Right atrium auricular region (tissue), 2 donors: ENCODE data around the gene ESAM. TPM values are rescaled to one million over a fixed set of nuclear protein-coding genes. Genes with fewer than 3 reads are reported as not detected.

Source experiments
- DNase-seq: peaks from one replicate; pipeline ENCODE4 v3.0.0-alpha.2; 2019; ENCODE audit warnings: low spot score
- H3K27ac ChIP-seq, 2 donors: fragments of 200-600 bp; sonication (generic); 1 replicate in 1 of 2; 2 replicates in 1 of 2; pipeline ENCODE4 v1.5.1; 2016 to 2019
- H3K27me3 ChIP-seq, 2 donors: fragments of 200-600 bp; sonication (generic); one replicate each; pipeline versions ENCODE4 v1.5.1 to v1.6.0; 2017 to 2019
- H3K36me3 ChIP-seq: fragments of 200-600 bp; sonication (generic); one replicate; pipeline ENCODE4 v1.5.1; 2016
- H3K4me1 ChIP-seq, 2 donors: fragments of 200-600 bp; sonication (generic); one replicate each; pipeline versions ENCODE4 v1.5.1 to v1.6.0; 2017 to 2019
- H3K4me3 ChIP-seq, 2 donors: fragments of 200-600 bp; sonication (generic); 1 replicate in 1 of 2; 2 replicates in 1 of 2; pipeline ENCODE4 v1.5.1; 2017 to 2019; ENCODE audit warnings: mild to moderate bottlenecking in 1 of 2, moderate library complexity in 1 of 2
- H3K9me3 ChIP-seq, 2 donors: fragments of 200-600 bp; sonication (generic); one replicate each; pipeline ENCODE4 v1.5.1; 2019
- total RNA-seq, 2 donors: library from RNA; depleted of rRNA; stranded (reverse); fragments of >200 nt; gene quantifications; one replicate each; pipeline ENCODE4 v1.1.0, GENCODE V29; 2016
- TF ChIP-seq, protein P1 (sequence below), 2 donors: fragments of 200-600 bp; sonication (generic); IDR thresholded peaks; one replicate each; pipeline ENCODE4 v1.5.1; 2019; ENCODE audit warnings: antibody characterized with exemption in 2 of 2

ESAM gene
- total RNA-seq, 2 donors from 2014 or later, result 60.6 to 64.6 TPM

DNA sequence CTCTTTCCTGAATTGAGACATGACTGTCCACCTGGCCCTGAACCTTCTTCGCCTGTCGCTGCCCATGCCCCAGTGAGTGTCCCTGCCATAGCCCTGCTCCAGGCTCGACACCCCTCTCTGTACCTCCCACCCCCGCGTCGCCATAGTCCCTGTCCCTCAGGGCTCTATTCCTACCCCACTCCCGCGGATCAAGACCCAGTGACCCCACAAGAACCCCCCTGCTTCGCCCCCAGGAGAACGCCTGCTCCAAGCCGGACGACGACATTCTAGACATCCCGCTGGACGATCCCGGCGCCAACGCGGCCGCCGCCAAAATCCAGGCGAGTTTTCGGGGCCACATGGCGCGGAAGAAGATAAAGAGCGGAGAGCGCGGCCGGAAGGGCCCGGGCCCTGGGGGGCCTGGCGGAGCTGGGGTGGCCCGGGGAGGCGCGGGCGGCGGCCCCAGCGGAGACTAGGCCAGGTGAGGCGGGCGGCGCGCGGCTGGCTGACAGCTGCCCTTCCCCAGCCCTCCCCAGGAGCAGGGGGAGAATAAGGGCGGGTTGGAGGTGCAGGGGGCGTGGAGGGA, 16.7 kb downstream of the ESAM start:
- peaks cover 0 to 26% of the 10 kb centered on the region in 2 donors for H3K27me3 ChIP-seq

DNA sequence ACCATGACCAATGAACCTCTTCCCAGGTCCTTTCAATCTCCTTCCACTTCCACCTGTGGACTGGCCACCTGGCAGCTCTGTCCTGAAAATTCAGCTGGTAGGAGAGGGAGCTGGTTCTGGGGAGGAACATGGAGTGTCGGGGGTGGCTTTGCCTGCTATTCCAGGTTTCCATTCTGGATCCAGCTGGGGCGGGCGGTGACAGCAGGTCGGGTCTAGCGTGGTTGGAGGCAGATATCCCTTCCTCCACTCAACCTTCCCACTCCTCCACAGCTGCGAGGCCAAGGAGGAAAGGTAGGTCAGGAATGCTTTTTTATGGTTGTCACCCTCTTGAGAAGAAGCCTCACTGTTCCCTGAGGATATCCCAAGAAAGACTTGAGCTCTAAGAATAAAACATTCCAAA, 19.0 kb downstream of the ESAM start:
- Histone ChIP-seq H3K27ac (no peak overlapping the region), H3K36me3 (no peaks in the 10 kb centered on the region), H3K27me3 (peaks cover 0 to 31% of the 10 kb centered on the region in 2 donors), H3K9me3 (no peaks in the 10 kb centered on the region), H3K4me3 (no peak overlapping the region), H3K4me1 (peaks cover 0 to 45% of the 10 kb centered on the region in 2 donors)
- no peak for DNase-seq
- TF ChIP-seq, protein P1, sequence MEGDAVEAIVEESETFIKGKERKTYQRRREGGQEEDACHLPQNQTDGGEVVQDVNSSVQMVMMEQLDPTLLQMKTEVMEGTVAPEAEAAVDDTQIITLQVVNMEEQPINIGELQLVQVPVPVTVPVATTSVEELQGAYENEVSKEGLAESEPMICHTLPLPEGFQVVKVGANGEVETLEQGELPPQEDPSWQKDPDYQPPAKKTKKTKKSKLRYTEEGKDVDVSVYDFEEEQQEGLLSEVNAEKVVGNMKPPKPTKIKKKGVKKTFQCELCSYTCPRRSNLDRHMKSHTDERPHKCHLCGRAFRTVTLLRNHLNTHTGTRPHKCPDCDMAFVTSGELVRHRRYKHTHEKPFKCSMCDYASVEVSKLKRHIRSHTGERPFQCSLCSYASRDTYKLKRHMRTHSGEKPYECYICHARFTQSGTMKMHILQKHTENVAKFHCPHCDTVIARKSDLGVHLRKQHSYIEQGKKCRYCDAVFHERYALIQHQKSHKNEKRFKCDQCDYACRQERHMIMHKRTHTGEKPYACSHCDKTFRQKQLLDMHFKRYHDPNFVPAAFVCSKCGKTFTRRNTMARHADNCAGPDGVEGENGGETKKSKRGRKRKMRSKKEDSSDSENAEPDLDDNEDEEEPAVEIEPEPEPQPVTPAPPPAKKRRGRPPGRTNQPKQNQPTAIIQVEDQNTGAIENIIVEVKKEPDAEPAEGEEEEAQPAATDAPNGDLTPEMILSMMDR (IDR thresholded peaks at IDR 0.05), result no peak

More for the DNA sequence above, 16.7 kb downstream of the ESAM start:
- TF ChIP-seq, protein P1 (IDR thresholded peaks at IDR 0.05), result no peak
- H3K27ac ChIP-seq, result no peak overlapping the region
- H3K36me3 ChIP-seq, result no peaks in the 10 kb centered on the region
- H3K9me3 ChIP-seq, result no peaks in the 10 kb centered on the region
- DNase-seq, result no peak
- peaks cover 0 to 47% of the 10 kb centered on the region in 2 donors for H3K4me1 ChIP-seq
- H3K4me3 ChIP-seq, result peak overlapping the region in 1 of 2 donors; percentile 51

DNA sequence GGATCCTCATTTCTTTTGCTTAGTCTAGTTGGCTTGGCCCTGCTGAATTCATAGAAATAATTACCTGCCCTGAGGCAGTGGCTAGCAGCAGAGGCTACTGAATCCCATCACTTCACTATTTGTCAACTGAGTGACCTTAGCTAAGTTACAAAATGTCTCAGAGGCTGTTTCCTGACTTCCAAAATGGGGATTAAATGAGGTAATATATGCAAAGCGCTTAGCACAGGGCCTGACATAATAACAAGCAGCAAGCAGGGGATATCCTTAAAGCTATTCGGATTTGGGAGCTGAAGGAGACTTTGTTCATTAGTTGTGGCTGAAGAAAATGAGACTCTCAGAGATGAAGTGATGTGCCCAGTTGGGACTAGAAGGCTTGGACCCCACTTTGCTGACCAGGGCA, 19.5 kb downstream of the ESAM start:
- DNase-seq, result no peak
- Histone ChIP-seq H3K27me3 (peaks cover 0 to 31% of the 10 kb centered on the region in 2 donors), H3K27ac (no peak overlapping the region), H3K4me1 (peaks cover 0 to 42% of the 10 kb centered on the region in 2 donors), H3K4me3 (no peak overlapping the region), H3K9me3 (no peaks in the 10 kb centered on the region), H3K36me3 (no peaks in the 10 kb centered on the region)
- TF ChIP-seq, protein P1 (IDR thresholded peaks at IDR 0.05), result no peak

DNA sequence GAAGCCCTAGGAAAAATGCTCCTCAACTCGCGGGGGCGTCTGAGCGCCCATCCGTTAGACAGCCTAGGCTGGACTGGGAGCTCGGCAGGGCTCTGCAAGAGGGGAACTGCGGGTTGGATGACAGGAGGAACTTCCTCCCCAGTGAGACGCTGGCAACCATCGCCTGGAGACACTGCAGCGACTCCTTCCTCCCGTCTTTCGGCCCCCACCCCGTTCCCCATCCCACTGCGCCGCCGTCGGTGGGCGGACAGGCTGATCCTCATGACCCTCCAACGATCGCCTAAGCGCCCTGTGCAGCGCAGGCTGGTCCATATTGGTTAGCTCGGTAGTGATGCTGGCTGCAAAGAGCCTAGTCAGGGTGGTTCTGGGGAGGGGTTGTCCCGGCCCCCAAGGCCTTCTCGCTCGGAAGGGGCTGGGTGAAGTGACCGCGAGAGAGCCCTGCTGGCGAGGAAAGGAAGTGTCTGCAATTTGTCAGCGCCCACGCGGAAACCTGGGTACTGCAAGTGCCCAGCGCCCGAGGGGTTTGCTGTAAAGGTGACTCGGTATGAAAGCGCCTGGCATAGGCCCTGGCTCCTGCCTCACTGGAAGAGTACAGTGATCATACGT, 21.7 kb downstream of the ESAM start:
- H3K27ac ChIP-seq, result peak overlapping the region; percentile 1 to 26
- no peak for DNase-seq
- H3K4me3 ChIP-seq, result peak overlapping the region; percentile 37 to 66
- H3K36me3 ChIP-seq, result no peaks in the 10 kb centered on the region
- H3K4me1 ChIP-seq, result peaks cover 0 to 20% of the 10 kb centered on the region in 2 donors
- TF ChIP-seq, protein P1 (IDR thresholded peaks at IDR 0.05), result peak; percentile 36 to 57
- peaks cover 0 to 16% of the 10 kb centered on the region in 2 donors for H3K27me3 ChIP-seq
- H3K9me3 ChIP-seq, result no peaks in the 10 kb centered on the region

DNA sequence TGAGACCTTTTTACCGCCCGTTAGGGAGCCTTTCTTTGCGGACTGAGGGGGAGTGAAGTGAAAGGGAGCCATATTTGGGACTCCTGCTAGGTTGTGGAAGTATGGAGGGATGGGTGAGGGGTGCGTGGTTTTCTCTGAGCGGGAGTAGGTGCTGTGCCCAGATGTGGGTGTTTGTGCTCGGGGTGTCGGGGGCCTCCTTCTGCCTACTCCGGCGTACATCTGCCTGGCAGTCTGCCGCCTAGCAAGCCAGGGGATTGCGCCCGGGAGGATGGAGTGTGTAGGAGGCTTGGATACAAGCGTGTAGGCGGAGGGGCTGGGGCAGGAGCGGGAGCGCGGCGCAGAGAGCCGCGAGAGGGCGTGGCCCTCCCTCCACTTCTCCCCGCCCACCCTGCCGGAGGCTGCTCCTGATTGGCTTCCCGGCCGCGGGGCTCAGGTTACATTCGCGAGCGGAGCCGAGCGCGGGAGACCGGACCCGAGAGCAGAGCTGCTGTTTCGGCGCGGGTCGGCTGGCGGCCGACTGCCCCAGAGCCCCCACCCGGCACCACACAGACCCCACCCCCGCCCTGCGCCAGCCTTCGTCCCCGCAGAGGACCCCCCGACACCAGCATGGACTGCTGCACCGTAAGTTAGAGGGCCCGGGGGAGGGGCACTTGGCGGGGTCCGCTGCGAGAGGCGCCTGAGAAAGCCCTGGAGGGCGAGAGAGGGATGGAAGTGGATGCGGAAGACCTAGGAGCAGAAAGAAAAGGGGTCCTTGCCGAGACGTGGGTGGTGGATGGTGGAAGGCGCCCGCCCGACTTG, 22.4 kb downstream of the ESAM start, which contains the start of gene NRGN:
NRGN (plus strand) TSS at position 464 of the 798 bp plus-strand sequence; CDS start at position 607, 143 bp downstream.
- Histone ChIP-seq H3K9me3 (no peaks in the 10 kb centered on the region), H3K4me3 (peak within 1 kb of the TSS; percentile 37 to 66), H3K36me3 (no peaks in the 10 kb centered on the region), H3K27ac (peak within 1 kb of the TSS; percentile 1 to 26), H3K27me3 (peaks cover 0 to 11% of the 10 kb centered on the region in 2 donors), H3K4me1 (peaks cover 0 to 20% of the 10 kb centered on the region in 2 donors)
- DNase-seq, result peak; percentile 93
- TF ChIP-seq, protein P1 (IDR thresholded peaks at IDR 0.05), result no peak
